NCI-H2196 (cell line): ENCODE data around the gene PEX5L.
A peak's percentile ranks its signal among the peaks of the same experiment; 100 is the strongest.

Experiments
- DNase-seq: peaks from one replicate; lab custom pipeline; 2025; ENCODE audit not compliant: unreplicated experiment; lab: John Stamatoyannopoulos, UW

Gene PEX5L

DNA sequence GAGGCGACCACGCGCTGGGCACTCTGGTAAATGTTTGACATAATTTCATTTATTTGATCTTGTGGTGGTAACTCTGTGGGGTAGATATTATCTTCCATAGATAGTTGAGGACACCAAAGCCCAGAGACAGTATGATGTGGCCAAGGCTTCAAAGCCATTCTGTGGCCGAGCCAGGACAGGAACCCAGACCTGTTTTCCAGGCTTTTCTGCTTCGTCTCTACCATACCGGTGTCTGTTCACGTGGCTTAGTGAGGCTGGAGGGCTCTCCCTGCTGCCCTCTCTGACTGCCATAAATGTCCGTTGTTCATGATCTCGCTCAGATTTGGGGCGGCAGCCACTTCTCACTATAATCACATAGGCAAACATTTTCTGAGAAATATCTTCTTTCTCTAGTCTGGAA, 134.7 kb downstream of the PEX5L start:
- no peak for DNase-seq

DNA sequence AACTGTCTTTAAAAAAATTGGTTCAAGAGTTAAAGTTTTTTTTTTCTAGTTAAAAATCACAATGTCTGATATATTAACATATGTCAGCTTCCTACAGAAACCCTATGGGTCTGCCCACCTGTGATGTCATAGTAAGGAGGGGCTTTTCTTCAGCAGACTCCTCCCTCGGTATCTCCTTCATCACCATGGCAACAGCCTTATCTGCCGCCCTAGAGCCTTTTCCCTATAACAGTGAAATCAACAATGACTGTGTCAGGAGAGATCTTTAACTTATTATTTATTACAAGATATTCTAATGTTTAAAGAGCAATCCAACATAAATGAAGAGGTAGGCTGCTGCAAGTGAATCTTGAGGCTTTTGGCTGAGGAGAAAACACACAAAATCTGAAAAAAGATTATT, 138.7 kb downstream of the PEX5L start:
- peak; percentile 44 for DNase-seq

DNA sequence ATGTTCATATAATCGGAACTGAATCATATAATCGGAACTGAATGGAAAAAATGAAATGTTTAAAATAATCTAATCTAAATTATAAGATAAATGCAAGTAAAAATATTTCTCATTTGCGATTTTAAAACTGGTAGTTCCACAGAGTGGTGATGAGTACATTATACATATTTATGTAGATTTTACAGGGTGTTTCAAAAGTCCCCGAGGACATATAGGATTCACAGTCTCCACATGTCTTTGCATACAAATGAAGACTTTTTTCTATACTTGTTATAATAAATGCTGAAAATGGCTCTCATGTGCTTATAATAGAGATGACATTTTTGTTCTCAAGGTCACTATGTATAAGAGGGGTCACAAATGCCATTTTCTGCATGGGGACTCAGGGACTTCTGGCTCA, 139.5 kb downstream of the PEX5L start:
- no peak for DNase-seq

DNA sequence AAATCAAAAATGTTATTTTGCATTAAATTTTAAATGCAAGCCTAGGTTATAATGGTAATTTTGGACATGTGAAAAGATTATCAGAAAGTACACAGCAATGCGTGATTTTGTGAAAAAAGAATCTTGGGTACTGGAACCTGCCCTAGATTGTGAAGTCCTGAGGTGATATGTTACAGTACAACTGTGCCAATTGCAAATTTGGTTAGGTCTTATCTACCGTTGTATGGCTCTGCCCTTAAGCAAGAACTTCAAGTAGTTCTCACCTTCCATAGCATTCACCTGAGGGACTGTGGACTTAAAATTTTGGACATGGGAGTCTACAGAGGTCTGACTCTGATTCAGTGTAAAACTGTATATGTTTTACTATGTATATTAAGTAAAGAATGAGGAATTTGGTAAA, 140.2 kb downstream of the PEX5L start:
- no peak for DNase-seq

DNA sequence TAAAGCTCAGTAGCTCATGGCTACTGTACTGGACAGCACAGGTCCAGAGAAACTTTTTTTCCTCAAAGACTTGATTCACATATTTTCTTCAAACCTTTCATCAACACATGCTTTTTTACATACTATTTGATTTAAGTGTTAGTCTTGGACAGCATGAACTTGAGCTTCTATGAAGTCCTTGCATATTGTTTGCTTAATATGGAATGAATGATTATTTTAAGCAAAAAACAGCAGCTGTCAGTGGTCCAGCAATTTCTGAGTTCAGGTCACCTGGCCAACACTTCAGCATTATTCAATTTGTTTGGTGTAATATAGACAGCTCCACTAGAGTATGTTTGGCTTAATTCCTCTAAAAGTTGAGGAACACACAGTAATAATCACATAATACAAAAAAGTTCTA, 141.4 kb downstream of the PEX5L start:
- DNase-seq, result no peak

DNA sequence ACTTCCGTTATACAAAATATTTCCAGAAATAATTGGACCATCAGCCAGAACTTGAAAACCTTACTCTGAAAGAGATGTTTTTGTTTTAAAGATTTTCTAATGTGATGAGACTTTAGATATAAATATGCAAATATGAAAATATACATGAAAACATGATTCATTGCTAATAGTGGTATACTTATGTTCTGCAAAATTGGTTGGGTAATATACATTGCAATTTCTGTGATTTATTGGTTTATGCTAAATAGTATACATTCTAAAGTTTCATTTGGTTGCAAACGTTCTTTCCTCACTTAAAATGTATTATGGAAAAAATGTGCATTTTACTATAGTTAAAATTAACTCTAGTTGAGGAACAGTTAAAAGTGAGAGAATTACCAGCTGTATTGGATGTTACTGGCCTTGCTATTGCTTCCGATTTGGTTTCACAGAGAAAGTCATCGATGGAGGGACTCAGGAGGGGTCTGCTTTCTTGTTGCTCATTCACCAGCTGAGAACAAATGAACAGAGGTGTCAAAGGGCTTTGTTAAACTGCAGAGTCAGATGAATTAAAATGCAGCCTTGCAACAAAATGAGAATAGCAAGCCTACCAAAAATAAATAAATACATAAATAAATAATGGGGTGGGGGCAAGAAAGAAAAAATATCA, 149.3 kb downstream of the PEX5L start:
- no peak for DNase-seq

DNA sequence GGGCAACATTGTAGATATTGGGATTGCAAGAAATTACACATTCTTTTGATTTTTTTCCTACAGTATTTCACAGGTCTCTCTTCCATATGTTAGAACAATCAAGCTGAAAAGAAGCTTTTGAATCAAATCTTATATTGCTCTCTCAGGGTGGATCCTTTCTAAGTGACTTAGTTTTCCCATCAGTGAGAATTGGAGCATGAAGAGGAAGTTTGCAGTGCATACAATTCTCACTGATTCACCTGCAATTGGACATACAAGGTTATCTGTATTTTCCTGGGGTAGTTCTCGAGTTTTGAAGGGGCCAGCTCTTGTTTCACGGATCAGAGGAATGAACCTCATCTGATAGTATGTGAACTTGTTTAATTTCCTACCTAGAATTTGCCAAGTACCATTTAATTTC, 150.8 kb downstream of the PEX5L start:
- no peak for DNase-seq

DNA sequence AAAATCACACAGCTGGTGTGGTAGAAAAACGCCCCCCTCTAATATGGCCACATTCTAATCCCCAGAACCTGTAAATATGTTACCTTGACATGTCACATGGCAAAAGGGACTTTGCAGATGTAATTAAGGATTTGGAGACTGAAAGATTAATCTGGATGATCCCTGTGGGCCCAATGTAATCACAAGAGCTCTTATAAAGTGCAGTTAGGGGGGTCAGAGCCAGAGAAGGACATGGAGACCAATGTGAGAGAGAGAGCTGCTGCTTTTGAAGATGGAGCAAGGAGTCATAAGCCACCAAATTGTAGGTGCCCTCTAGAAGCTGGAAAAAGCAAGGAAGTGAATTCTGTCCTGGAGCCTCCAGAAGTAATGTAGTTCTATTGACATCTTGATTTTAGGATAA, 152.6 kb downstream of the PEX5L start:
- no peak for DNase-seq

DNA sequence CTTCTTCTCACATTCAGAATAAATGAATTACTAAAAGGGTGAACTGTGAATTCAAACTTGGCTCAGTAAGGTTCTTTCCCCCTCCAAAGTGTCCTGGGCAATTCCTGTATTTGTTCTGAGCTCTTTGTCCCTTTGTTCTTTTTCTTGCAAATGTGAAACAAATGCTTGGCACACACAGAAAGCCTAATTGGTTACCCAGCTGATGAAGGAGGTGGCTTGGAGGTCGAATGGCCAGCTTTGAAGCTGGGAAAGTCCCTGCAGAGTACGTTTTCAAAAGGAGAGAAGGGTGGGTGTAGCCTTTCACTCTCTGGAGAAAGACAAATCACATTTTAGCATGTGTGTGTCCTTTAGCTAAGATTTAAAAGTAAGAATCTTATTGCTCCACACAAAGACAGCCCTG, 154.4 kb downstream of the PEX5L start:
- DNase-seq, result peak; percentile 29

DNA sequence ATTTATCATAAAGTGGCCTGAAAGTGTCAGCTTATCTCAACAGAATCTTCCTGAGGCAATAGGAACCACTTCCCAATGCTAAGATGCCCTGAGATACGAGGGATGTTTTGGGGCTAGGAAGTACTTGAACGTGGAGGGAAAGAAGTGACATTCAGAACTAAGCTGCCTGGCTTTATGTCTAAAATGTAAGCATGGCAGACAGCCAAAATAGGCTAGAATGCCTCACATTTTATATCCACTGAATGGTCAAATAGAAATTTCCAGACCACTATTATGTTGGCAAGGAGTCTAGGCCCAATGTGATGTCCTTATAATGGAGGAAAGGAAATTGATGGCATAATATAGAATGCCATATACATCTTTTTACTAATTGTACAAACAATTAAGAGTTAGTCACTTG, 154.9 kb downstream of the PEX5L start:
- DNase-seq, result peak; percentile 12

DNA sequence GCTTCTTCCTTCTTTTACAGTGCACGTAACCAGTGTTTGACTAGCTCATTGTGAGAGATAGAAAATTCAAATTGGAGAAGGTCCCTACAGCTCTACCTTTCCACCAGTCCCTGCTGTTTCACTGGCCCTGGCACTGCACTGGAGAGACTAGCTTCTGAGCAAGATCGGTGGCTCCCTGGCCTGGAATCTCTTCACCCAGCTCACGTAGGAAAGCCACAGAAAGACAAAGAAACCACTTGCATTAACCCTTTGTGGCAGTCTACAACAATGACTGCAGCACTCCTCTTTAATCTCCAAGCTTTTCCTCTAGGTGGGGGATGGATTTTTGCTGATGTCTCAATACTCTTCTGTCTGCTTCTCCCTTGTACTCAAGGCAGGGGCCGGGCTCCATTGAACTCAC, 155.9 kb downstream of the PEX5L start:
- DNase-seq, result no peak

DNA sequence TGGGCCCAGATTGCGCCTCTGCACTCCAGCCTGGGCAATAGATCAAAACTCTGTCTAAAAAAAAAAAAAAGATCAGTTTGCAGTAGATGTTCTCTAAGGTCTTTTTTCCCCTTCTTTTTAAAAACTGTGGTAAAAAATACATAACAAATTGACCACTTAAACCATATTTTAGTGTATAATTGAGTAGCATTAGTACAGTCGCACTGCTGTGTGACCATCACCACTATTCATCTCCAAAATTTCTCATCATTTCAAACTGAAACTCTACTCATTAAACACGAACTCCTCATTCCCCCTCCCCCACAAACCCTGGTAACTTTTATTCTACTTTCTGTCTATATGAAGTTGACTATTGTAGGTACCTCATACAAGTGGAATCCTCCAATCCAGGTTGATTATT, 160.3 kb downstream of the PEX5L start:
- DNase-seq, result no peak

DNA sequence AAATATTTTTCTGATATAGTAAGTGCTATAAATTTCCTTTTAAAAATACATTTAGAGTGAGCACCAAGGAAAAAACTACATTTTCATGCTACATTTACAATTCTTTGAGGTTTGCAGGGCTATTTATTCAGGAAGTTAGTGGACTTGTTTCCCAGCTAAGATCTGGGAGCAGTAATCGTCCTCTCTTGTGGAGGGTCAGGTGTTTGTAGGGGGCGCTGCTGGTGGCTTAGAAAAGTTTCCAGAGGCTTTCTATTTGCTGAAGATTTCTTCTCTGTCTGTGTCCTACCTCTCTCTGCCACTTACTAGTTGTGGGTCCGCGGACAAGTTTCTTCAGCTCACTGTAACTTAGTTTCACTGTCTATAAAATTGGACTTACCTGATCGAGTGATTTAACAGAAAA, 163.9 kb downstream of the PEX5L start:
- DNase-seq, result no peak

DNA sequence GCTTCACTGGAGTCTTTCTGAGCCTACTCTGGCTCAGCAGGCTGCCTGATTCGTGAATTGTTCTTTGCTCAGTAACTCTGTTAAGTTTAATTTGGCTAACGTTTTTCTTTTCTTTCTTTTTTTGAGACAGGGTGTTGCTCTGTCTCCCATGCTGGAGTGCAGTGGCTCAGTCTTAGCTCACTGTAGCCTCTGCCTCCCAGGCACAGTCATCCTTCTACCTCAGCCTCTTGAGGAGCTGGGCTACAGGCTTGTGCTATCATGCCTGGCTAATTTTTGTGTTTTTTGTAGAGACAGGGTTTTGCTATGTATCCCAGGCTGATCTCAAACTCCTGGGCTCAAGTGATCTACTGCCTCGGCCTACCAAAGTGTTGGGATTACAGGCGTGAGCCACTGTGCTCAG, 165.0 kb downstream of the PEX5L start:
- no peak for DNase-seq

DNA sequence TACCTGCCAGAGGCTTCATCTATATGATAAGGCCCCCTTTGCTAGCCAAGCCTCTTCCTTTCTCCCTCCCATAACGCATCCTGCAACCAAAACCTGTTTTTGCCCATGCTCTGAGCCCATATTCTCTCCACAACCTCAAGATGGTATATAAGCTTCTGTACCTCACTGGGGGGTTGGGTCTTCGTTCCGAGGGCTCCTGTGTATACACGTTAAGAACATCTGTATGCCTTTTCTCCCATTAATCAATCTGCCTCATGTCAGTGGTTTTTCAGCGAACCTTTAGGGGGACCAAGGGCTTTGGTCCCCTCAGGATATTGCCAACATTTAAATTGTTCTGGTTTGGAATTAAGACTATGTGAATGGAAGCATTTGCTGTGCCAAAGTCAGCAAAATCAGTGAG, 168.0 kb downstream of the PEX5L start:
- no peak for DNase-seq

DNA sequence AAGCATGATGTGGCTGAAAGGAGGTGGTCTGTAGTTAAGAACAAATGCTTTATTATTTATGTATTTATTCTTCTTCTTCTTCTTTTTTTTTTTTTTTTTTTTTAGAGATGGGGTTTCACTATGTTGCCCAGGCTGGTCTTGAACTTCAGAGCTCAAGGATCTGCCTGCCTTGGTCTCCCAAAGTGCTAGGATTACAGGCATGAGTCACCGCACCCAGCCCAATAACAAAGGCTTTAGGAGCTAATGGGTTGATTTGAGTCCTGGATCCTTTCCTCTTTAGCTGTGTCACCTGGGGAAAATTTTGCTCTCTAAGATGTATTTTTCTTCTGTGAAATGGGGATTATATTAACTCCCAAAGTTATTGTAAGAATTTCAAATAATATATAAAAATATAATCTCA, 168.8 kb downstream of the PEX5L start:
- no peak for DNase-seq

DNA sequence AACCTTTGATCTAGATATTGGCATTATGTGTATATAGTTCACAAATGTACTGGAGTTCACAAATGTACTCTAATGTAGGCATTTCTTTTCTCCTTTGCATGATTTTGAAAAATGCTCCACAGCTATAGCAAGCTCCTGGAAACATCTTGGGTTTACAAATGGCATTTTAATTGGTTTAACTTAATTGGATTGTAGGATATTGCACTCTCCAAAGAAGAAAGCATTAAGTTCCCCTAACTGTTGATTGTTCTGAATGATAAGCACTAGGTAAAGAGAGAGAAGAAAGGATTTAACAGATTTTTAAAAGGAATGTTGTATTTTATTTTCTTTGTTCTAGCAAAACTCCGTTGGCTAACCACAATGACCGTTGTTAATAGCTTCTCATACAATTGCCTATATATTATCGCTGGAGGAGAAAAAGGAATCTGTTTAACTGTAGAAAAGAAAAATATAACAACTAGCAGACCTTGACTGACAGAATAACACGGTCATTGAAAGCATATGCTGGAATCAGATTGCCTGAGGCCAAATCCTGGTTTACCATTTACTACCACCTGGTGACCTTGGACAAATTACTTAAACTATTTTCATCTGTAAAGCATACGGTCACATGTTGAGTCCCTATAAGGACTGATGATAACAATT, 170.8 kb downstream of the PEX5L start:
- DNase-seq, result no peak

DNA sequence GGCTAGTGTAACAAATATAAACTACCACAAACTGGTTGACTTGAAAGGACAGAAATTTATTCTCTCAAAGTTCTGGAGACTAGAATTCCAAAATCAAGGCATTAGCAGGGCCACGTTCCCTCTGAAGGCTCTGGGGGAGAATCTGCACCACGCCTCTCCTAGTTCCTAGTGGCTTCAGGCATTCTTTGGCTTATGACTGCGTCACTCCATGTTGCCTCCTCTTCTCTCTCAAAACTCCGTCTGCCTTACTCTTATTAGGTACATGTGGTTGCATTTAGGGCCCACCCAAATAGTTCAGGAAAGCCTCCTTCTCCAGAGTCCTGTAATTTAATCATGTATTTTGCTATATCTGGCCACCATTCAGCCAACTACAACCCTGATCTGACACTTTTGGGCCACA, 174.8 kb downstream of the PEX5L start:
- no peak for DNase-seq

DNA sequence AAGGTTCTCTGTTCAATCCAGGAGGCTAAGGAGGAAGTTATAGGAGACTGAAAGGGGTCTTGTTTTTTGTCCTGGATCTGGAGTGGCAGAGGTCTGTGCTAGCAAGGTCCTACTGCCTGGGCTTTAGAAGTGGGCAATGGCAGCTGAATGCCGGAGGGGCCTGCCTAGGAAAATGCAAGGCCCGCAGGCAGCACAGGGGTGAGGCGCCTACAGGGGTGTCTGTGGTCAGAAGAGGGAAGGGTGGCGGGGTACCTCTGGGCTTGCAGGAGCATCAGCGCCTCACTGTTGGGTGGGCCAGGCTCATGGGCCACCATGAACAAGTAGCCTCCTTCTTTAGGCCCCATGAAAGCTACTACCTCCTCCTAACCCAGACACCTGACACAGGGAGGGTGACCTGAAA, 175.4 kb downstream of the PEX5L start:
- no peak for DNase-seq

DNA sequence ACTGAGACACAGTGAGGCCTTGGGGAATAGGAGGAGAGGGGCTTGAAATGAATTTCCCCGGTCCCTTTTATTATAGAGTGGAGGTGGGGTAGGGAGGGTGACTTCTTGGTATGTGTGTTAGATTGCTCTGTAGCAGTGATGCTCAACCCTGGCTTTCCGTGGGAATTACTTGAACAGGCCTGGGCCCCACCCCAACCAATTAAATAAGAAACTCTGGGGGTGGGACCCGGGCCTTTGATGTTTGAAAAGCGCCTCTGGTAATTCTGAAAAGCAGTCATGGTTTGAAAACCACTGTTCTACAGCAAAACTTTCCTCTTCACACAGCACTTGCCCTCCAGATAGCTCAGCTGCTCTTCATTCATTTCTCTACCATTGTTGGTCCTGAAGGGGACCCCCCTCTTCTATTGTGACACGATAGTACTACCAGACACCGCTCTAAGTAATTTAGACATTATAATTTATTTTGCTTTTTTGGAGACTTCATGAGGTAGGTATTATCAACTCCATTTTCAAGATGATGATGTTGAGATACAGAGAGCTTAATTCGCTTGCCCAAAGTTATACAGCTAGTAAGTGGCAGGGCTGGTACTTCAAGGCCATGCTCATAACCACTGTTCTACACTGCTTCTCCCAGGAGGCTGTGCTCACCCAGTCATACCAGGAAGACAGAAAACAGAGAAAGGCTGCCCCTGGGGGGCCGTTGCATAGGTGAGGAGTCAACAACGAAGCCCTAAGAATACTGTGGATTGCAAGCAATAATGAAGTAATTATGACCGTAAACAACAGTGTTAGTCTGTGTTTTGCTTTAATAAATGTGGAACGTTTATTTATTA, 176.2 kb downstream of the PEX5L start:
- no peak for DNase-seq

DNA sequence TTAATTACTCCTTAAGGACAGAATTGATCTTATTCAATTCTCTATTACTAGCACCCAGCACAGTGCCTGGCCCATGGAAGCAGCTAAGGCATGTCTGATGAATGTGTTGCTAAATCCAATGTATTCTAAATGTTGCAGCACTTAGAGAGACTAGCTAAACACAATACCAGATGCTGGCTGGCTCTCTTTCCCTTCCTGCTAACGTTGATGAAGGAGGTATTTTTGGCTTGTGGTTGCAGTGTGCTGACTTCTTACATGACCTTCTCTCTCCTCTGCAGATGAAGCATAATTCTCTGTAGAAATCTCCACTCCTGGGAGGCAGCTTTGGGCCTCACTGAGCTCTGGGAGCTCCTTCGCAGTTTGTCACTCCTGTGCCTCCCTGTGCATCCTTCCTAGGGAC, 183.6 kb downstream of the PEX5L start:
- no peak for DNase-seq

DNA sequence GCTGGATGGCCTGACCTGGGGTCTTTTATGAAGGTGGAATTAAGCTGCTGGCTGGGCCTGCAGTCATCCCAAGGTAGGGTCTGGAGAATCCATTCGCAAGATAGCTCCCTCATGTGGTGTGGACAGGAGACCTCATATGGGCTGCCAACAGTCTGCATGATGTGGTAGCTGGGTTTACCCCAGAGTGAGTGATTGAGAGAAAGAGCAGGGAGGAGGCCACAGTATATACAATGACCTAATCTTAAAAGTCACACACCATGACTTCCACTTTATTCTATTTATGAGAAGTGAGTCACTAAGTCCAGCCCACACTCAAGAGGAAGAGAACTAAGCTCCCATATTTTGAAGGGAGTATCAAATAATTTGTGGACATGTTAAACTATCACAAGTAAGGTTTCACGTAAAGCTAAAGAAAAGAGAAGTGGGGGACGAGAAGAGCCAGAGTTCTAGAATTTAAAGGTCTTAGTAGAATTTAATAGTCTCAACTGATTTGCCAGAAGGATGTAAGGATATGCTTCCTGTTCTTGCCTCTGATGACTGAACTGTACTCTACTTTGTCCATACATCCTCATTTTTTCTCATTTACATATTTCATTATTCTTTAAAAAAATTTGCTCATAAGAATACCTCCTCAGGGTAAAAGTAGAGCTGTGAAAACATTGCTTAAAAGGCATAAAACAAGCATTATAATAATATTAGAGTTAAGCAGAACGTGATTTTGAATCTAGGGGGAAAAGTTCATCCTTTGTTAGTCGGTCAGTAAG, 184.4 kb downstream of the PEX5L start:
- no peak for DNase-seq
